WERI-Rb-1 (cell line): ENCODE data around the gene ANKRD2.

Experiments used
- DNase-seq: peaks from one replicate; pipeline ENCODE4 v3.0.0-alpha.2; 2020
- H3K27ac ChIP-seq: fragments of 250-450 bp; sonication (Bioruptor Pico); 2 replicates; pipeline ENCODE4 v1.5.1; 2020; ENCODE audit warnings: mild to moderate bottlenecking, moderate library complexity
- H3K27me3 ChIP-seq: fragments of 250-450 bp; sonication (Bioruptor Pico); 2 replicates; pipeline ENCODE4 v1.5.1; 2021; ENCODE audit warnings: mild to moderate bottlenecking, low read depth, moderate library complexity; ENCODE audit not compliant: insufficient read depth, severe bottlenecking
- H3K36me3 ChIP-seq: fragments of 250-450 bp; sonication (Bioruptor Pico); 2 replicates; pipeline ENCODE4 v1.5.1; 2020; ENCODE audit warnings: mild to moderate bottlenecking, moderate library complexity
- H3K4me3 ChIP-seq: 2 replicates; pipeline ENCODE4 v1.5.1; 2011; ENCODE audit warnings: low read depth, mild to moderate bottlenecking, control low read depth, low read length
- H3K9me3 ChIP-seq: fragments of 250-450 bp; sonication (Bioruptor Pico); 2 replicates; pipeline ENCODE4 v1.5.1; 2021; ENCODE audit warnings: mild to moderate bottlenecking, moderate library complexity; ENCODE audit not compliant: severe bottlenecking
- CTCF ChIP-seq: IDR thresholded peaks from 2 replicates; pipeline ENCODE4 v1.5.1; 2011; ENCODE audit warnings: low read depth, mild to moderate bottlenecking, control low read depth, inconsistent platforms, low read length

The ANKRD2 gene

GRCh38 chr10:97543025-97543546 lies 29.5 kb upstream of the ANKRD2 start:
- TF ChIP-seq CTCF: no peak
- no peaks in the 10 kb centered on the region for H3K36me3 ChIP-seq
- no peak for DNase-seq
- no peaks in the 10 kb centered on the region for H3K27me3 ChIP-seq
- H3K9me3 ChIP-seq: no peaks in the 10 kb centered on the region
- peak overlapping the region; percentile 83 for H3K27ac ChIP-seq
- H3K4me3 ChIP-seq: no peak overlapping the region

GRCh38 chr10:97546456-97547270 lies 25.9 kb upstream of the ANKRD2 start:
- DNase-seq: peak; percentile 53
- peak overlapping the region; percentile 47 for H3K27ac ChIP-seq
- H3K9me3 ChIP-seq: no peaks in the 10 kb centered on the region
- H3K36me3 ChIP-seq: no peaks in the 10 kb centered on the region
- TF ChIP-seq CTCF: no peak
- H3K4me3 ChIP-seq: no peak overlapping the region
- no peaks in the 10 kb centered on the region for H3K27me3 ChIP-seq

GRCh38 chr10:97547271-97547600 lies 25.3 kb upstream of the ANKRD2 start:
- Histone ChIP-seq H3K9me3 (no peaks in the 10 kb centered on the region), H3K27ac (peak overlapping the region; percentile 45), H3K4me3 (no peak overlapping the region), H3K36me3 (no peaks in the 10 kb centered on the region), H3K27me3 (no peaks in the 10 kb centered on the region)
- DNase-seq: no peak
- no peak for TF ChIP-seq CTCF

- no peaks in the 10 kb centered on the region for H3K9me3 ChIP-seq
- no peaks in the 10 kb centered on the region for H3K27me3 ChIP-seq
- TF ChIP-seq CTCF: no peak
- no peak for DNase-seq
- no peaks in the 10 kb centered on the region for H3K36me3 ChIP-seq
- H3K27ac ChIP-seq: no peak overlapping the region; the same call in 1 of the 2 replicates
- no peak overlapping the region for H3K4me3 ChIP-seq
Measured at GRCh38 chr10:97547962-97548361, 24.6 kb upstream of the ANKRD2 start.

- no peaks in the 10 kb centered on the region for H3K27me3 ChIP-seq
- H3K36me3 ChIP-seq: no peaks in the 10 kb centered on the region
- H3K9me3 ChIP-seq: no peaks in the 10 kb centered on the region
- peak overlapping the region; percentile 98 for H3K27ac ChIP-seq
- no peak for DNase-seq
- H3K4me3 ChIP-seq: no peak overlapping the region
- no peak for TF ChIP-seq CTCF
Measured at GRCh38 chr10:97548828-97549455, 23.6 kb upstream of the ANKRD2 start.
